ENCODE measurements around the gene MICU1.

The MICU1 gene

DNA sequence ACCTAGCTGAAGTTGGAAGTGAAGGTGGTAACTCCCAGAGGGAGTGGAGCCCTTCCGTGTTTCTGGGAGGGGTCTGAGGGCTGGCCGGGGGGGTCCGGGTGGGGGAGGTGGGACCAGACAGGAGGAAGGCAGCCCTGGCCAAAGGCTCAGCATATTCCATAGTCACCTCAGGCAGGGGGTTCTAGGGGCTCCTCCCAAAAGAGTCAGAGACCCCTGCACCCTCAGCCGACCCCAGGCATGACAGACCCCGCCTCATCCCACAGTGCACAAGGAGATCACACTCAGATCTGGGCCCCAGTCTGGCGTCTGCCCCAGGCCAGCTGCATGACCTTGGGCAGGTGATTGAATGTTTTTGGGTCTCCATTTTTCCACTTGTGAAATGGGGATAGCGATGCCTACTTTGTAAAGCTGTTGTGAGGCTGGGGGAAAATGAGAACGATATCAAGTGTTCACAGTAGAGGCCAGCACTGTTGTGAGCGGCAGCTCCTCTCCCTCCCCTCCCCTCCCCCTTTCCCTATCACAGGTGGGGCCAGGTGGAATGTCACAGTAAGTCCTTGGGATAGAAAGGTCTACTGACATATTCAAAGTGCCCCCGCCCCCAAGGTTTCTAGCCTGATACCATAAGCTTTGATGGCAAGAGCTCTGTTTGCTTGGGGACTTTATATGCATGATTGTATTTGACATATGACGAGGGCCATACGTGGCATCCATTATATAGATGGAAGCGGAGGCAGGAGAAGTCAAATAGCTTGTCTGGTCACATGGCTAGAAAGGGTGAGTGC lies 304.4 kb downstream of the MICU1 start:
- H3K4me3 ChIP-seq (ENCODE audit: low read depth, low read length) = no peak overlapping the region
- TF ChIP-seq, protein P1, sequence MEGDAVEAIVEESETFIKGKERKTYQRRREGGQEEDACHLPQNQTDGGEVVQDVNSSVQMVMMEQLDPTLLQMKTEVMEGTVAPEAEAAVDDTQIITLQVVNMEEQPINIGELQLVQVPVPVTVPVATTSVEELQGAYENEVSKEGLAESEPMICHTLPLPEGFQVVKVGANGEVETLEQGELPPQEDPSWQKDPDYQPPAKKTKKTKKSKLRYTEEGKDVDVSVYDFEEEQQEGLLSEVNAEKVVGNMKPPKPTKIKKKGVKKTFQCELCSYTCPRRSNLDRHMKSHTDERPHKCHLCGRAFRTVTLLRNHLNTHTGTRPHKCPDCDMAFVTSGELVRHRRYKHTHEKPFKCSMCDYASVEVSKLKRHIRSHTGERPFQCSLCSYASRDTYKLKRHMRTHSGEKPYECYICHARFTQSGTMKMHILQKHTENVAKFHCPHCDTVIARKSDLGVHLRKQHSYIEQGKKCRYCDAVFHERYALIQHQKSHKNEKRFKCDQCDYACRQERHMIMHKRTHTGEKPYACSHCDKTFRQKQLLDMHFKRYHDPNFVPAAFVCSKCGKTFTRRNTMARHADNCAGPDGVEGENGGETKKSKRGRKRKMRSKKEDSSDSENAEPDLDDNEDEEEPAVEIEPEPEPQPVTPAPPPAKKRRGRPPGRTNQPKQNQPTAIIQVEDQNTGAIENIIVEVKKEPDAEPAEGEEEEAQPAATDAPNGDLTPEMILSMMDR (IDR thresholded peaks at IDR 0.05; ENCODE audit: low read depth, low read length) = no peak

DNA sequence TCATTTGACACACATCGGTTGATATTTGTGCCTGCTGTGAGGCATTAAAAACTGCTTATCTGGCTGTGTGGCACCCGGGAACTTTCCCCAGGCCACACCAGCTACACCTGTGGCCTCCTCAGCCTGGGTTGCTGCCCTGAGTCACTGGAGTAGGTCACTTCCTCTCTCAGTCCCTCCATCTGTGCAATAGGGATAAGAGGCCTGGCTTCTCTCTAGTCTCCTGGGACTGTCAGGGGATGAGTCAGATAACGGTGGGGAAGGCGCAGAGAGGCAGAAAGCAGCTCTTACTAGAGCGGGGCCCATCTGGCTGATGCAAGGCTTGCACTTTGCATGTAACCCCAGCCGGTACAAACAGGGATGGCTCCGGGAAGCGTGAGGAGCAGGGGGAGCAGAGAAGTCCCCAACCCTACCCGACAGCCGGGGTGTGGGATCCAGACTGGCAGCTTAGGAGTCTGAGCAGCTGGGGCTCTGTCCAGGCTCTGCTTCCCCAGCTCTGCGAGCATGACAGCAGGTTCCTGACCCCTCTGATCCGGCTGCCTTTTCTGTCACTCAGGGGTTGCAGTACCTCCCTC lies 305.1 kb downstream of the MICU1 start:
- TF ChIP-seq, protein P1 (IDR thresholded peaks at IDR 0.05; ENCODE audit: low read depth, low read length) = no peak
- H3K4me3 ChIP-seq (ENCODE audit: low read depth, low read length) = no peak overlapping the region

DNA sequence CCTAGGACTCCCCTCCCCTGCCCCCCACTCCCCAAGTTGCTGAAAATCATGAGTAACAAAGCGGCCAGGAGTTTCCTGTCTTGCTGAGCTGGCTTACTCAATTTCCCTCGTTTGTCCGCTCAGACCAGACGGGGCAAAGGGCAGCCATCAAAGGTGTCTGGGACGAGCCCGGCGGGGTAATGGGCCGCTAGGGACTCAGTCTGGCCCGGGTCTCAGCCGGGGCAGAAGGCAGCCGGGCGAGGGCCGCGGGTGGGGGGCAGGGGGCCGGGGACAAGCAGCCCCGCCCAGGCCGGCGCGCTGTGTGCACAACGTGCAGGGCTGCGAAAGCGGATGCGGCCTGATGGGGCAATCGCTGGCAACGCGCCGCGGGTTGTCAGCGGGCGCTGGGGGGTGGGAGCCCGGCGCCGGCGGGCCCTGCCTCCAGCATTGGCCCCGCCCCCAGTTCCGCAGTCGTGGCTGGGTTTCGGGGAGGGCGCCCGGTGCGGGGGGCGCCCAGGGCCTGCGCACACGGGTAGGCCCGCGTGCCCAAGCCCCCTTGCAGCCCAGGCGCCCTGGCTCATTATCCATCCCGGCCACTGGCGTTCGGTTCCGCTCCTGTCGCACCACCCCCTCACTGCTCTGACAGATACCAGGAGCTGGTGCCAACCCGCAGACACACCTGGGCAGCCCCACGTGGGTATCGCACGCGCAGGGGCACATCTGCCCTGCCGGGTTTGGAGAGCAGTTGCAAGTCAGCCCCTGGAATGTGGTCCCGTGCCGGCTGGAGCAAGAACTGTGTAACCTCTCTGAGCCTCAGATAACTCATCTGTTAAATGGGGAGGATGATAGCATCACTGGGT lies 306.2 kb downstream of the MICU1 start:
- TF ChIP-seq, protein P1 (IDR thresholded peaks at IDR 0.05; ENCODE audit: low read depth, low read length) = no peak
- peak overlapping the region; percentile 40 for H3K4me3 ChIP-seq (ENCODE audit: low read depth, low read length)

DNA sequence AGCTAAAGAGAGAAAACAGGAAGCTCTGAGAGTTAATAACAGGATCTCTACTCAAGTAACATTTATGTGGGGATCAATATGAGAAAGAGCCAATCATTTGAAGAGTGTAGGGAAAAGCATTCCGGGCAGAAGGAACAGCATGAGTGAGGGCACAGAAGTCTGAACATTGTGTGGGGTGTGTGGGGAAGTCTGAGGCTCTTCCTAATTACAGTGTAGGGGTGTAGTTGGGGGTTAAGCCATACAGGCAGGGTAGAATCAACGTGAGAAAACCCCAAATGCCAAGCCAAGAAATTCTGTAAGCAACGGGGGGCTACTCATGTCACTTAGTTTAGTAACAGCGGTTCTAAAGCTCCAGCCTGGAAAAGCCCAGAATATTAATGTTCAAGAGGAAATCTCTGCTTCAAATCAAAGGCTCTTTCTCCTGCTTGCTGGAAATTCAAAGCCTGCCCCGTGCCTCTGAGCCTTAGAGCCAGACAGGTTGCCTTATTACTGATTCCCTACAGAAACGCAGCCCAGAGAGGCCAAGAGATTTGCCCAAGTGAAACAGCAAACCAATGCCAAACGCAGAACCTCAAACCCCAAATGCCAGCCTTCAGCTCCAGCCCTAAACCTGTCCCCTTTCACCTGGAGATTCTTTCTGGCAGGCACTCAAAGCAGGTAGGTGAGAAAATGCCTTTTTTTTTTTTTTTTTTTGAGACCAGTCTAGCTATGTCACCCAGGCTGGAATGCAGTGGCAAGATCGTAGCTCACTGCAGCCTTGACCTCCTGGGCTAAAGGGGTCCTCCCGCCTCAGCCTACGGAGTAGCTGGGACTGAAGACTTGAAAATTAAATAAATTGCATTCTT lies 307.2 kb downstream of the MICU1 start:
- peak overlapping the region; percentile 40 for H3K4me3 ChIP-seq (ENCODE audit: low read depth, low read length)
- TF ChIP-seq, protein P1 (IDR thresholded peaks at IDR 0.05; ENCODE audit: low read depth, low read length) = no peak
